Measurements from ENCODE around the gene STEAP4. TPM values are rescaled to one million over a fixed set of nuclear protein-coding genes. Genes with fewer than 3 reads are reported as not detected.

STEAP4 gene
- total and polyA plus RNA-seq, 2 experiments from 2014 or later: 0.06 TPM; not detected in 1

- no peaks in the 10 kb centered on the region for H3K27me3 ChIP-seq (ENCODE audit: insufficient read depth)
- Mint-ChIP-seq H3K4me1 (peaks cover under 1% of the 10 kb centered on the region; the same call in 1 of the 3 replicates), H3K36me3 (ENCODE audit: low read depth) (peaks cover 13% of the 10 kb centered on the region), H3K27ac (no peak overlapping the region), H3K9me3 (peaks cover 25% of the 10 kb centered on the region), H3K27me3 (ENCODE audit: insufficient read depth, low read depth, poor library complexity) (peaks cover 2% of the 10 kb centered on the region), H3K4me3 (no peak overlapping the region)
- DNase-seq (ENCODE audit: low spot score): no peak
- H3K4me3 ChIP-seq: no peak overlapping the region
- H3K79me2 ChIP-seq (replicated peaks; ENCODE audit: insufficient read depth): no peaks in the 10 kb centered on the region
- TF ChIP-seq ZNF114 (CRISPR knock-in tag; IDR thresholded peaks at IDR 0.05): no peak
- TF ChIP-seq NANOG (IDR thresholded peaks at IDR 0.05; ENCODE audit: borderline replicate concordance): no peak
- no peak for TF ChIP-seq REST (IDR thresholded peaks at IDR 0.05; ENCODE audit: unreplicated experiment)
- TF ChIP-seq ZNF331 (CRISPR knock-in tag; IDR thresholded peaks at IDR 0.05; ENCODE audit: low read depth): no peak
- no peak for TF ChIP-seq EZH2phosphoT487 (IDR thresholded peaks at IDR 0.05; ENCODE audit: unreplicated experiment)
- no peak for TF ChIP-seq CTCF (conservative IDR thresholded peaks at IDR 0.05; ENCODE audit: low read depth in 2 of 2)
- TF ChIP-seq STAT1 (IDR thresholded peaks at IDR 0.05; ENCODE audit: unreplicated experiment): no peak
- no peak for TF ChIP-seq ZNF462 (CRISPR knock-in tag; IDR thresholded peaks at IDR 0.05)
- no peak for TF ChIP-seq EZH2 (IDR thresholded peaks at IDR 0.05; ENCODE audit: low read depth, unreplicated experiment)
- TF ChIP-seq POLR2AphosphoS5 (IDR thresholded peaks at IDR 0.05; ENCODE audit: low read depth): no peak
- TF ChIP-seq CREB1 (CRISPR knock-in tag; IDR thresholded peaks at IDR 0.05; ENCODE audit: low read depth): no peak
- no peak for TF ChIP-seq JUNB (IDR thresholded peaks at IDR 0.05; ENCODE audit: unreplicated experiment)
- no peak overlapping the region for H3K4me2 ChIP-seq
- no peaks in the 10 kb centered on the region for H3F3A ChIP-seq (replicated peaks; ENCODE audit: low read depth)
- no peak overlapping the region for H2AFZ ChIP-seq
- no peak for ATAC-seq
- no peaks in the 10 kb centered on the region for H3K36me3 ChIP-seq (ENCODE audit: insufficient read depth)
- no peaks in the 10 kb centered on the region for H3K4me1 ChIP-seq (ENCODE audit: insufficient read depth)
- H3K27ac ChIP-seq (ENCODE audit: low read depth): no peak overlapping the region
- no peaks in the 10 kb centered on the region for H4K20me1 ChIP-seq (replicated peaks; ENCODE audit: insufficient read depth)
- H3K9me2 ChIP-seq (ENCODE audit: insufficient read depth): 0 out of 2 replicates have a peak, but pooled peaks cover 1% of the 10 kb centered on the region
Observed at GRCh38 chr7:88268051-88268450, 38.6 kb downstream of the STEAP4 start.

Measured in GM23338 (cell line).